Measurements from ENCODE around the gene HDGFL2. TPM values are rescaled to one million over a fixed set of nuclear protein-coding genes. Genes with fewer than 3 reads are reported as not detected.

The HDGFL2 gene
- polyA plus RNA-seq, 1 experiment: 26.0 TPM

DNA sequence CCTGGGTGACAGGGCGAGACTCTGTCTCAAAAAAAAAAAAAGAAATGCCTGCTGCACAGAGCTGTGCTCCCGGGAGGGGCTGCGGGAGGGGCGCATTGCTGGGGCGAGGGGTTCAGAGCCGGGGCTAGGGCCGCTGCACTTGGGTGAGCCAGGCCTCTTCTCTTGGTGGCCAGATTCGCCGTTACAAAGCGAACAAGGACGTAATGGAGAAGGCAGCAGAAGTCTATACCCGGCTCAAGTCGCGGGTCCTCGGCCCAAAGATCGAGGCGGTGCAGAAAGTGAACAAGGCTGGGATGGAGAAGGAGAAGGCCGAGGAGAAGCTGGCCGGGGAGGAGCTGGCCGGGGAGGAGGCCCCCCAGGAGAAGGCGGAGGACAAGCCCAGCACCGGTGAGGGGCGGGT, 27.2 kb downstream of the HDGFL2 start:
- H3K36me3 ChIP-seq (ENCODE audit: control insufficient read depth, insufficient read depth, low read length): peaks cover 35% of the 10 kb centered on the region
- ChIA-PET CTCF (no interaction called here), POLR2A (no interaction called here)
- TF ChIP-seq, protein P1, sequence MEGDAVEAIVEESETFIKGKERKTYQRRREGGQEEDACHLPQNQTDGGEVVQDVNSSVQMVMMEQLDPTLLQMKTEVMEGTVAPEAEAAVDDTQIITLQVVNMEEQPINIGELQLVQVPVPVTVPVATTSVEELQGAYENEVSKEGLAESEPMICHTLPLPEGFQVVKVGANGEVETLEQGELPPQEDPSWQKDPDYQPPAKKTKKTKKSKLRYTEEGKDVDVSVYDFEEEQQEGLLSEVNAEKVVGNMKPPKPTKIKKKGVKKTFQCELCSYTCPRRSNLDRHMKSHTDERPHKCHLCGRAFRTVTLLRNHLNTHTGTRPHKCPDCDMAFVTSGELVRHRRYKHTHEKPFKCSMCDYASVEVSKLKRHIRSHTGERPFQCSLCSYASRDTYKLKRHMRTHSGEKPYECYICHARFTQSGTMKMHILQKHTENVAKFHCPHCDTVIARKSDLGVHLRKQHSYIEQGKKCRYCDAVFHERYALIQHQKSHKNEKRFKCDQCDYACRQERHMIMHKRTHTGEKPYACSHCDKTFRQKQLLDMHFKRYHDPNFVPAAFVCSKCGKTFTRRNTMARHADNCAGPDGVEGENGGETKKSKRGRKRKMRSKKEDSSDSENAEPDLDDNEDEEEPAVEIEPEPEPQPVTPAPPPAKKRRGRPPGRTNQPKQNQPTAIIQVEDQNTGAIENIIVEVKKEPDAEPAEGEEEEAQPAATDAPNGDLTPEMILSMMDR (IDR thresholded peaks at IDR 0.05; ENCODE audit: insufficient read depth, low read depth, low read length): no peak
- no peaks in the 10 kb centered on the region for H3K27me3 ChIP-seq (ENCODE audit: control insufficient read depth, insufficient read depth, low read length)
- no peak for DNase-seq (ENCODE audit: low read depth)
- no peak overlapping the region for H3K4me3 ChIP-seq (ENCODE audit: low read depth, low read length)

DNA sequence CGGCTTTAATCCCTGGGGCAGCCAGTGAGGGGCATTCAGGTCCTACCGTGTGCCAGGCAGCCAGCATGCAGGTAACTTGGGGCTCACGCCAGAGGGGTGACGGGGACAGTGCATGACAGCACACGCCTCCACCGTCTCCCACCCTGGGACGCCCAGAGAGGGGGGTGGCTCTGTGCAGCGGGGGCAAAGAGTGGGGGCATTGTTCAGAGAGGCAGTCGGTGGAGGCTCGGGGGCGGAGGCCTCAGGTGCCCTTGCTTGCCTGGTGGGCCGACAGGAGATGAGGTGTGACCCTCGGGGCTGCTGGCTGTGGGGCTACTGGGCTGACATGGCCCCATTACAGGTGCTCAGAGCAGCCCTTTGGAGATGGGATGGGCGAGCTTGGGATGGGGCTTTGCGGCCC, 27.8 kb downstream of the HDGFL2 start:
- CTCF ChIA-PET: interaction anchor here (0.8 kb wide), 1 partner anchor 23 kb away, joined by 3 read pairs; no protein-coding TSS in a partner anchor
- Histone ChIP-seq H3K27me3 (ENCODE audit: control insufficient read depth, insufficient read depth, low read length) (no peaks in the 10 kb centered on the region), H3K36me3 (ENCODE audit: control insufficient read depth, insufficient read depth, low read length) (peaks cover 35% of the 10 kb centered on the region), H3K4me3 (ENCODE audit: low read depth, low read length) (no peak overlapping the region)
- POLR2A ChIA-PET: no interaction called here
- TF ChIP-seq, protein P1 (IDR thresholded peaks at IDR 0.05; ENCODE audit: insufficient read depth, low read depth, low read length): no peak
- DNase-seq (ENCODE audit: low read depth): no peak

DNA sequence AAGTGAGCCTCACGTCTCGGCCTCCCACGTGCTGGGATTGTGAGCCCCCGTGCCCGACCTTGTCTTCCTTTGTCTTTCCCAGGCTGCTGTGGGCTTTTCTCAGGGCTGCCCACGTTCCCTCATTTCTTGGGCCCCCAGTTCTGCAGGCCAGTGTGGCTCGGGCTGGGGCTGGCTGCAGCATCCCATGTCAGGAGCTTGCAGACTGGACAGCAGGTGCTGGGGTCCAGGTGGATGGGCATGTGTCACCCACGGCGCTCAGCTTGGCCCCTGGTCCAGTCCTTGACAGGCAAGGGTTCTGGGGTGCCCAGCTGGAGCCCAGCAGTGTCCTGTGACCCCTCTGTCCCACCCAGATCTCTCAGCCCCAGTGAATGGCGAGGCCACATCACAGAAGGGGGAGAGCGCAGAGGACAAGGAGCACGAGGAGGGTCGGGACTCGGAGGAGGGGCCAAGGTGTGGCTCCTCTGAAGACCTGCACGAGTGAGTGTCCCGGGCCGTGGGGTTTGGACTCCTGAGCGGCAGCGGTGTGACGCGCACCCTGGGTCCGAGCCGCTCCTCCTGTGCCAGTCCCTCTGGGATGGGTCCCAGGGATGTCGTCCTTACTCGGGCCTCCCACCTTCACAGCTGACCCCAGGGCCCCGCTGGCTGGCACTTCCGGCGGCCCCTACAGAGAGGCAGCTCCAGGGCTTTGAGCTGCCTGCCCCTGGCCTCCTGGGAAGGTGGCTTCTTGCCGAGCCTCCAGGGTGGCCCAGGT, 28.9 kb downstream of the HDGFL2 start:
- Histone ChIP-seq H3K27me3 (ENCODE audit: control insufficient read depth, insufficient read depth, low read length) (no peaks in the 10 kb centered on the region), H3K36me3 (ENCODE audit: control insufficient read depth, insufficient read depth, low read length) (peaks cover 32% of the 10 kb centered on the region), H3K4me3 (ENCODE audit: low read depth, low read length) (no peak overlapping the region)
- POLR2A ChIA-PET: no interaction called here
- TF ChIP-seq, protein P1 (IDR thresholded peaks at IDR 0.05; ENCODE audit: insufficient read depth, low read depth, low read length): no peak
- CTCF ChIA-PET: interaction anchor here (0.8 kb wide), 1 partner anchor 22 kb away, joined by 3 read pairs; no protein-coding TSS in a partner anchor
- no peak for DNase-seq (ENCODE audit: low read depth)

DNA sequence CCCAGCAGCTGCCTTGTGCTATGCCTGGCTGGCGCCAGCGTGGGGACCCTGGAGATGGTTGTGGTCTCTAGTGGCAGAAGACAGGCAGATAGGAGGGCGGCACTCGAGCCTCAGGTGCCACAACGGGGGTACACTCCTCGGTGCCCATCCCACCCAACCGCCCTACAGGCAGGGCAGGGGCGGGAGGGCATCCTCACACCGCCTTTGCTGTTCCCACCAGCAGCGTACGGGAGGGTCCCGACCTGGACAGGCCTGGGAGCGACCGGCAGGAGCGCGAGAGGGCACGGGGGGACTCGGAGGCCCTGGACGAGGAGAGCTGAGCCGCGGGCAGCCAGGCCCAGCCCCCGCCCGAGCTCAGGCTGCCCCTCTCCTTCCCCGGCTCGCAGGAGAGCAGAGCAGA, 29.6 kb downstream of the HDGFL2 start:
- Histone ChIP-seq H3K4me3 (ENCODE audit: low read depth, low read length) (no peak overlapping the region), H3K36me3 (ENCODE audit: control insufficient read depth, insufficient read depth, low read length) (peaks cover 29% of the 10 kb centered on the region), H3K27me3 (ENCODE audit: control insufficient read depth, insufficient read depth, low read length) (no peaks in the 10 kb centered on the region)
- POLR2A ChIA-PET: no interaction called here
- CTCF ChIA-PET: no interaction called here
- DNase-seq (ENCODE audit: low read depth): no peak
- TF ChIP-seq, protein P1 (IDR thresholded peaks at IDR 0.05; ENCODE audit: insufficient read depth, low read depth, low read length): no peak

DNA sequence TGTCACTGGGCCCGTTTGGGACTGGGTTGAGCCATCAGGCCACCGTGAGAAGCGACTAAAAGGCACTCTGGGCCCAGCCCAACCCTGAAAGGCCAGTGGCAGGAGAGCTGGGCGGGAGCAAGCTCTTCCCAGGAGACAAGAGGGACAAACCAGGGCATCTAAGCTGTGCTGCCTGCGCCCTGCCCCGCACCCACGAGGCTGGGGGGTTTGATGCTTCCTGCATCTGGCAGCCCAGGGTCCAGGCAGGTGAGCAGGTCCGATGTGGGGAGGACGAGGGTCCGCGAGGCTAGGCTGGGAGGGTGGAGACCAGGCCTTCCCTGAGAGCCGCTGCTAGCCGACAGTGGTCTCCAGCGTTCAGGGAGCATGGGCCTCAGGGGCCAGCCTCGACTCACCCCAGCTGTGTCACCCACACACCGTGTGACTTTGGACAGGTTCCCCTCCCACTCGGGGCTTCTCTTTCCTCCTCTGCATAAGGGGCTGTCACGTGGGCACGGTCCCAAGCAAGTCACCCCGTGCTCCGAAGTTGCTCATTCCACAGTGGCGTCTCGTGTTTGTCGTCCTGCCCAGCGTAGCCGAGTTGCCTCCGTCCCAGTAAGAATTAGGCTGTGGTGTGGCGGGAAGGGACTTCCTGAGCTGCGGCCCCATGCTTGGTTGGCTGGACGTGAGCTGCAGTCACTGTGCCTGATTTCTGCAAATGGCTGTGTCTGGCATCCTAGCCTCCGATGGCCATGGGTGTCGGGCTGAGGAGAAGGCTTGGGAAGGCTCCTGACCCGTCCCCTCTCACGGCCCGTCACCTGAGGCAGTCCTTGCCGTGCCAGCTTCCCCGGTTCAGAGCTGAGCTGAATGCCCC, 30.4 kb downstream of the HDGFL2 start:
- H3K27me3 ChIP-seq (ENCODE audit: control insufficient read depth, insufficient read depth, low read length): no peaks in the 10 kb centered on the region
- no peak for DNase-seq (ENCODE audit: low read depth)
- POLR2A ChIA-PET: no interaction called here
- no peak overlapping the region for H3K4me3 ChIP-seq (ENCODE audit: low read depth, low read length)
- TF ChIP-seq, protein P1 (IDR thresholded peaks at IDR 0.05; ENCODE audit: insufficient read depth, low read depth, low read length): no peak
- CTCF ChIA-PET: interaction anchor here (3.0 kb wide), 1 partner anchor 21 kb away, joined by 10 read pairs; no protein-coding TSS in a partner anchor
- H3K36me3 ChIP-seq (ENCODE audit: control insufficient read depth, insufficient read depth, low read length): peaks cover 27% of the 10 kb centered on the region

Measured in BJ (cell line).